Activated T-helper 9 cell treated with anti-CD3 and anti-CD28 coated beads, Interleukin-2, amount 50 U/mL, for 16 hours (primary cell): ENCODE measurements around the gene RPP38.

Experiments used
- DNase-seq: peaks from one replicate; pipeline ENCODE4 v3.0.0-alpha.2; 2020; ENCODE audit warnings: low read depth

Gene RPP38, protein sequence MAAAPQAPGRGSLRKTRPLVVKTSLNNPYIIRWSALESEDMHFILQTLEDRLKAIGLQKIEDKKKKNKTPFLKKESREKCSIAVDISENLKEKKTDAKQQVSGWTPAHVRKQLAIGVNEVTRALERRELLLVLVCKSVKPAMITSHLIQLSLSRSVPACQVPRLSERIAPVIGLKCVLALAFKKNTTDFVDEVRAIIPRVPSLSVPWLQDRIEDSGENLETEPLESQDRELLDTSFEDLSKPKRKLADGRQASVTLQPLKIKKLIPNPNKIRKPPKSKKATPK

DNA sequence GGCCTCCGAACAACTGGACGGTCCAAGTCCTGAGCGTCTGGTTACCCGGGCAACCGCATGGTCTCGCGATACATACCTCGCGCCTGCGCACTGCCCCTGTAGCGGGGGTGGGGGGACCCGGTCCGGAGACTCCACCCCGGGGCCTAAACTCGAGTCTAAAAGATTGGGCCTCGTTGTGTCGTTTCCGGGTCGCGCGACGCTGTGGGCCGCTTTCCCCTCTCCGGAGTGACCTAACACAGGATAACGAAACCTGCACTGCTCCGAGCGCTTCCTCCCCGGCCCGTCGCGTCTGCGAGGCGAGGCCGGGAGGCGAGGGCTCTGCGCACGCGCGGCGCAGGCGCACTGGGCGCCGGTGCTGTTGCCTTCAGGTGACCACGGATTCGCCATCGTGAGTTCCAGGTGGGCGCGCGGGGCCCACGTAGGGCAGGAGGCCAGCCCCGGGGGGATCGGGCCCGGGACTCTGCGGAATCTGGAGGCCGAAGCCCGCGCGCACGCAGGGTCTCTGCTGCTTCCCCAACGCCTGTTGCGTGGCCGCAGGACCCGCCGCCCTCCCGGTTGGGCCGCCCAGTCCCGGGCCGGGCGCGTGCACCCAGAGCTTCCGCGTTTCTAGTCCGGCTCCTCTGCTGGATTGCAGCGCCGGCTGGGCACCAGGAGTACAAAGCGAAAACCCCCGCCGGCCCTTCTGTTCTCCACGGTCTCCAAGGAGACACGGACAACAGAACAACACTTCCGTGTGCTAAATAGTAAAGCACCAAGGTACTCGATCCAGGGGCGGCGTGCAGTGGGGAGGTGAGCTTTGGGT is at the start of gene RPP38:
Gene RPP38, plus strand, starts transcription at position 345 of the 802 bp plus-strand sequence. CDS start 5,960 bp downstream, outside the sequence.
- peak; percentile 93 for DNase-seq

DNA sequence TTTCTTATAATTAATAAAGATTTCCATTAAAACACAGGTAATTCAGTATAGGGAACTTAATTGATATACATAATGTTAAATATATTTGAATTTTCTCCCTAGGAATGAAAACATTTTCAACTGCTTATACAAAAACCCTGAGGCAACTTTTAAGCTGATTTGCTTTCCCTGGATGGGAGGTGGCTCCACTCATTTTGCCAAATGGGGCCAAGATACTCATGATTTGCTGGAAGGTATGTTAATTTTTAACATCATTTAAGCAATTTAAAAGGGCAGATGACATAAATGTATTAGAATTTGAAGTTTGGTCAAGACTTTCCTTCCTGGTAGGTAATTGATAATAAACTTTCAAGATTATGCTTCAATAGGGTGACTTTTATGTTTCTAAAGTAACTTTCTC is 47.6 kb upstream of the RPP38 start:
- no peak for DNase-seq

DNA sequence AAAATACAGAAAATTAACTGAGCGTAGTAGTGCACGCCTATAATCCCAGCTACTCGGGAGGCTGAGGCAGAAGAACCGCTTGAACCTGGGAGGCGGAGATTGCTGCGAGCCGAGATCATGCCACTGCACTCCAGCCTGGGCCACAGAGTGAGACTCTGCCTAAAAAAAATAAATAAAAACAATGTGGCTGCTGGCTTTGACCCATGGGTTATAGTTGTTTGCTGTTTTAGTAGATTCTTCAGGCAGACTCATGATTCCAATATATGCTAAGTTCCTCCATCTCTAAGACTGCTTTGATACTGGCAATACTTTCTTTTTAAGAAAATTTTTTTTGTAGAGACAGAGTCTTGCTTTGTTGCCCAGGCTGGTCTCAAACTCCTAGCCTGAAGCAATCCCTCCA is 45.0 kb upstream of the RPP38 start:
- no peak for DNase-seq

DNA sequence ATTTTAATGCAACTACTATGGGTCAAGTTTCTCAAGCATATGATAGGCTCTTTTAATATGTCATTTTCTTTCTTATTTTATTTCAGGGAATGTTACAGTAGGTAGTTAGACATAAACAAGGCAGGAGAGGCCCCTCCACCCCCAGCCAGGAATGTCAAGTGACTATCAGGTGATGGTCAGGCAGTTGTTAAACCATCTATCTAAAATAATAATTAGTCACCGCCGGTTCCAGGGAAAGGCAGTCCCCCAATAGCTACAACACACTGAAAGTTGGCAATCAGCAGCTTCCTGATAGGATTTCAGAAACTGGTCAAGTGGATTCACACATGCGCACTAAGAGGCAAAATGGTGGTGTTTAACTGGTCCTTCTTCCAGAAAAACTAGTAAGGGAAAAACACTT is 44.1 kb upstream of the RPP38 start:
- DNase-seq = no peak

DNA sequence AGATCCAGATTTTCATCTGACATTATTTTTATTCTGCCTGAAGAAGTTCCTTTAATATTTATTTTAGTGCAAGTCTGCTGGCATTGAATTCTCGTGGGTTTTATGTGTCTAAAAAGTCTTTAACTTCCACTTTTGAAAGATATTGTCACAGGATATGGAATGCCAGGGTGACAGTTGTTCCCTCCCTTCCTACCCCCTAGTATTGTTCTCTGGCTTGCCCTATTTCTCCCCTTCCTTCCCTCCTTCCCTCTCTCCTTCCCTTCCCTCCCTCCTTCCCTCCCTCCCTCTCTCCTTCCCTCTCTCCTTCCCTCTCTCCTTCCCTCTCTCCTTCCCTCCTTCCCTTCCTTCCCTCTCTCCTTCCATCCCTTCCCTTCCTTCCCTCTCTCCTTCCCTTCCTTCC is 38.5 kb upstream of the RPP38 start:
- DNase-seq = no peak

DNA sequence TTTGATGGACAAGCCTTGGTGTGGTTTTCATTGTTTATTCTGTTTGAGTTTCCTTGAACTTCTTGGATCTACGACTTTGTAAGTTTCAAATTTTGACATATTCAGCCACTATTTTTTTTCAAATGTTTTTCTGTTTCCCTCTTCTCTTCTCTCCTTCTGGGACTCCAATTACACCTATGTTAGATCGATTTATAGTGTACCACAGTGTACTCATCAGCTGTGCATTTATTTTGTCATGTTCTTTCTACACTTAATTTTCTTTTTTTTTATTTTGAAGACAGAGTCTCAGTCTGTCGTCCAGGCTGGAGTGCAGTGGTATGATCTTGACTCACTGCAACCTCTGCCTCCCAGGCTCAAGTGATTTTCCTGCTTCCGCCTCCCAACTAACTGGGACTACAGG is 37.2 kb upstream of the RPP38 start:
- DNase-seq = no peak

DNA sequence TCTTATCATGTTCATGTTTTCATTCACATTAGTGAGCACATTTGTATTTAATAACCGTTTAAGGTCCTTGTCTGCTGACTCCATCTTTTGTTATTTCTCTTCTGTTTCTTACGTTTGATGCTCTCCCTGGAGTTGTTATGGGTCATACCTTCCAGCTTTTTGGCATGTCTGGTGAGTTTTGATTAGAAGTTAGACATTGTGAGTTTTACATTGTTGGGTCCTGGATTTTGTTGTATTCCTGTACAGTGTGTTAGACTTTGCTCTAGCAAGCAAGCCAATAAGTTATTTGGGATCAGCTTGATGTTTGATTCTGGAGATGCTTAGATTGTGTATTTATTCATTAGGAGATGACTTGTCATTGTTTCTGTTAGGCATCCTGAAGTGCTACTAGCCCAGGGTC is 36.5 kb upstream of the RPP38 start:
- no peak for DNase-seq

DNA sequence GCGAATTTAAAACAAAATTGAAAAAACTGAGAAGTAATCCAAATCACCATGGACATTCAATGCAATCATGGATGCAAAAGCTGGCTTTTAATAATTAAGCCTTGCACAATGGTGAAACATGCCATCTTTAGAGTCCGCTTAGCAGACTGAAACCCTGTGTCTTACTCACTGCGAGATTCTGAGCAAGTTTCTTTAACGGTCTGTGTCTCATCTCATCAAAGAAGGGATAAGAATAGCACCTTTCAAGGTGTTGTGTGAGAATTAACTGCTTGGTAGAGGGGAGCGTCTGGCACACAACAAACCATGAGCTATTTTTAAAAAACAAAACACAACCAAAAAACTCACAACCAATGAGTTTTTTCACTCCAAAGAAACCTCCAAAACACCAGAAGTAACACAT is 30.0 kb upstream of the RPP38 start:
- no peak for DNase-seq

DNA sequence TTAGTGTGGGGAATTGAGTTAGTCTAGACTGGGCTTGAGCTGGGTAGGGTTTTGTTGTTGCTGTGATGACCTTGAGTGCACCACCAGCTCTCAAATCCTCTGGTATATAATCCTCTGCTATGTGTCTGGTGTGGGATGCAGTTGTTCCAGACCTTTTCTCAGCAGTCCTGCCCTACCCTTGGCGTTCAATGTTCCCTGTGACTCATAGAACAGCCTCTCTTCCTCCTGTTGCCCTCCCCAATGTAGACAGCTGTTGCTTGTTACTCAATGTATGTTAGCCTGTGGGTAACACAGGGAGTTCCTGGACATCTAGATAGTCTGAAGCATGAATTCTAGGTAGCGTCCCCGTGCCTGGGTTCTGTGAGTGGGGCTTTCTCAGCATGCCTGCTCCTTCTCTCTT is 28.4 kb upstream of the RPP38 start:
- no peak for DNase-seq

DNA sequence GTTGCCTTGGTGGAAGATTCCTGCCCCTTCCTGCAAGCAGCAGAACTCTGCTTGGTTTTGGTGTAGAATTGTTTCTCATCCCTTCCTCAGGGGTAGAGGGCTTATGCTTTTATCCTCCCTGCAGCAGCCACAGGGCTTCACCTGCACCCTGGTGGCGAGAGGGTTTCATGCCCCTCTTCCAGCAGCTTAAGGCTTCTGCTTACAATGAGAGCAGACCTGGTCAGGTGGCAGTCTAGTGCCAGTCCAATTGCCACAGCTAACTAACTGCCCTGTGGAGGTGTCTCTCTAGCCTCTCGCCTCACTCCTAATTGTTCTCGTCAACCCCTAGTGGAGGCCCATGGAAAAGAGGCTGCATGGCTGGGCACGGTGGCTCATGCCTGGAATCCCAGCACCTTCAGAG is 27.9 kb upstream of the RPP38 start:
- no peak for DNase-seq

DNA sequence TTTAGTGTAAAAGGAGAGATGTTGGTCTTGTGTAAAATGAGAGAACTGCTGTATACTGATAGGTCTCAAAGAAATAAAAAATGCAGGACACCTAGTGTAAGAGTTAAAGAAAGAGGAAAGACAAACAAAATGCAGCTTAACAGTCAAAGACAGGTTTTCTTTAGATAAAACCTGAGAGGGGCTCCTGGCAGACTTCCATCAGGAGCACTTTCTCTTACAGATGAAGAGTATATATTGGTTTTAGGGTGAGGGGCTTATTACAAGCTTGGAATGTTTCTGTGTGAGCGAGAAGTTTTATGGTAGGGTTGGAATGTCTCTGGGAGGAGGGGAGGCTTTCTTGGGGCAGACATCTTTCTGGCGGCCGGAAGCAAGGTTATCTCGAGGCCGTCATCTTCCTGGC is 24.8 kb upstream of the RPP38 start:
- DNase-seq = no peak

DNA sequence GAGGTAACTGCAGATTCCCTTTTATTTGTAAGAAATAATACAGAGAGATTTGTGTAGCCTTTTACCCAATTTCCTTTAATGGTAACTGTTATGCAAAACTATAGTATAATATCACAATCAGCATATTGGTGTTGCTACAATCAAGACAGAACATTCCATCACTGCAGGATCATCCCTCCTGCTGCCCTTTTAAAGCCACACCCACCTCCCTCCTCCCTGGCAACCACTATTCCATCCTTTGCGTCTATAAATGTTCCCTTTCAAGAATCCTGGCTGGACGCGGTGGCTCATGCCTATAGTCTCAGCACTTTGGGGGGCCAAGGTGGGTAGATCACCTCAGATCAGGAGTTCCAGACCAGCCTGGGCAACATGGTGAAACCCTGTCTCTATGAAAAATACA is 21.7 kb upstream of the RPP38 start:
- DNase-seq = no peak

DNA sequence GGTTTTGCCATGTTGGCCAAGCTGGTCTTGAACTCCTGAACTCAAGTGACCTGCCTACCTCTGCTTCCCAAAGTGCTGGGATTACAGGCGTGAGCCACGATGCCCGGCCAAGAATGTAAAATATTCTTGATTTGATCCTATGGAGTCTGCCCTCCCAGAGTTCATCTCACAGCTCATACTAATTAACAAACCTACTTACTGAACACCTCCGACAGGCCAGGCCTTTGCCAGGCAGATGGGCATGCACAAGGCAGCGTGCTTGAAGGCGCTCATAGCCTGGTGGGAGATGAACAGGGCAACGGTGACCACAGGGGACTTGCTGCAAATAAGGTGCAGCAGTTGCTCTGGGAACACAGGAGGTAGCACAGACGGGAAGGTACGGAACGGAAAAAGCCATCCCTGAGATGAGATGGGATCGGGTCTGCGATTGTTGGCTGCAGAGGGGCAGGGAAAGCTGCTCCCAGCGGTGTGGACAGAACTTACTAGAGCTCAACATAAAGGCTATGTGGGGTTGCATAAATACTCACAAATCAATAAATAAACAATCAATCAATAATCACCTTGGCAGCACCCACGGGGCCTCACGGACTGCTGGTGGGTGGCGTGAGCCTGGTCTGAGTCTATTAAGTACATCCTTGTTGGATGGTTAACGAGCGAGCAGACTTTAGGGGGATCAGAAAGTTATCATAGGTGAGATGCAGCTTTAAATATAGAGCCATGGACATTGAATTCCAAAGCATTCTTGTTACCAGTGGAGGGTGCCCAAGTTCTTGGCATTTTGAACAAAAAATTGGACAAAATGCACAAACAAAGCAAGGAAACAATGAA is 13.3 kb upstream of the RPP38 start:
- DNase-seq = no peak

DNA sequence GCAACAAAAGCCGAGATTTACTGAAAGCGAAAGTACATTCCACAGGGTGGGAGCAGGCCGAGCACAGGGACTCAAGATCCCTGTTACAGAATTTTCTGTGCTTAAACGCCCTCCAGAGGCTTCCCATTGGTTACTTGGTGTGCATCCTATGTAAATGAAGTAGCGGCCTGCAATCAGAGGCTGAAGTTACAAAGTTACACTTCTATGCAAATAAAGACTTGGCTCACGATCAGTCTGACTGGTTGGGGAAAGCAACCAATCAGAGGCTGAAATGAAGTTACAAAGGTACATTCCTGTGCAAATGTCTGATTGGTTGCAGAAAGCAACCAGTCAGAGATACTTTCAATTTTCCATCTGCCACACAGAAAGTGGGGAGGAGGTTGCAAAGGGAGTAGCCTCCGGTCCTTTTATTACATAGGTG is 12.6 kb upstream of the RPP38 start:
- DNase-seq = no peak

DNA sequence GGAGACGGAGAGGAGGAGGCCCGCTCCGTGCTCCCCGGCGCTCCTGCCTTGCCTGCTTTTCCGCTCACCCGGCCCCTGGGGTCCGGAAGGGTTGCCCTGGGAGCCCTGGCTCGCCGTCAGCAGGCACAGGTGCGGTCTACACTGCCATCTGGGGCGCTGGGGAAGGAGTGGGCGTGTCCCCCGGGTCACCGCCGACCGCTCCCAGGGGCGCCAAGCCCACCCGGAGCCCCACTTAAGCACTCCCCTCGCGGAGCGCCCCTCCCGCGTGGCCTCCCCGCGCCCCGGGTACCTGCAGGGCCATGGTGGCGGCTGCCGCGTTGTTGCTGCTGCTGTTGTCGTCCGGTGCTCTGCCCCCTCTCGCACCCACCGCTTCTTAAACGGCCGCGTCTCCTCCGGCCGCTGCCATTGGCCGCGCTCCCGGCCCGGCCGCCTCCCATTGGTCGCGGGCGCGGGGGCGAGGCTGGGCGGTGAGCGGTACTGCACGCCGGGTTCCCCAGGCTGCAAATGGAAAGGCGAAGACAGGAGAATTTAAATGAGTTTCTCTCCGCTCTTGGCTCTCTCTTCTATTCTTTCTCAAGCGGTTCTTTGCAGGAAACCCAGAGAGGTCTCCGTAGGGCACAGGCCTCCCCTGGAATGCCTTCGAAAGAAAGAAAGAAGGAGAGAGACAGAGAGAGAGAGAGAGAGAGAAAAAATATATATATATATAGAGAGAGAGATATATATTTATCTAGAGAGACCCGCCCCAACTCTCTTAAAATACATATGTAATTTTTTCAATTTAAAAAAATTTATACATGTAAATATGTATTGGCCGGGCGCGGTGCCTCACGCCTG is 8.5 kb upstream of the RPP38 start, which contains the start of gene ACBD7:
Gene ACBD7, minus strand, starts transcription at position 349 of the 834 bp plus-strand sequence. Its CDS starts 48 bp downstream, at position 301.
- peak; percentile 71 for DNase-seq

DNA sequence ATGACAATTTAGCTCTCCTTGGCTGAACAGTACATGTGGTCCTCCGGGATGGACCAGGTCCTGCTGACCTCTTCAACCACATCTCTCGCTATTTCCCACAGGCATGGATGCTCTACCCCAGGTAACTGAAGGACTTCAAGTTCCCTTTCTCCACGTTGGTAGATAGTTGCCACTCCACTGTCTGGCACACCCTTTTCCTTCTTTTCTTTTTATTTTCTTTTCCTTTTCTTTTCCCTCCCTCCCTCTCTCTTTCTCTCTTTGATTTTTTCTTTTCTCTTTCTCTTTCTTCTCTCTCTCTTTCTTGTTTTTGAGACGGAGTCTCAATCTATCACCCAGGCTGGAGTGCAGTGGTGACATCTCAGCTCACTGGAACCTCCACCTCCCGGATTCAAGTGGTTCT is 5.7 kb upstream of the RPP38 start:
- no peak for DNase-seq

DNA sequence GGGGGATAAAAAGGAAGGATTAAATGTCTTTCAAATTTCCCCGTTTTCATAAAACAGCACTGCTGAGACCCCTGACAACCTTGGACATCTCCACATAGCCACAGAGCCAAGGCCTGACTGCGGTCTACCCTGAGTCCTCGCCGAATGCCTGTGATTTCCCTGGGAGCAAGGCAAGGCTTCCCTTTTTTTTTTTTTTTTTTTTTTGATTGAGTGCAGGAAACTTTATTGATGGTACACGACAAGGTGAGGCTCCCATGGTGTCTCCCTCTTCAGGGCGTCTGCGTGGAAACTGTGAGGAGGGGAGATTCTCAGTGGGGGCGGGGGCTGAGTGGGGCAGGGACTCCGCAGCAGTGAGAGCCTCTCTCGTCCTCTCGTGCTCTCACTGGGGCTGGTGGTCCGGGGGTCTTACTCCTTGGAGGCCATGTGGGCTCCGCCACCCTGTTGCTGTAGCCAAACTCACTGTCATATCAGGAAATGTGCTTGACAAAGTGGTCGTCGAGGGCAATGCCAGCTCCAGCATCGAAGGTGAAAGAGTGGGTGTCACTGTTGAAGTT is 4.2 kb upstream of the RPP38 start:
- no peak for DNase-seq

DNA sequence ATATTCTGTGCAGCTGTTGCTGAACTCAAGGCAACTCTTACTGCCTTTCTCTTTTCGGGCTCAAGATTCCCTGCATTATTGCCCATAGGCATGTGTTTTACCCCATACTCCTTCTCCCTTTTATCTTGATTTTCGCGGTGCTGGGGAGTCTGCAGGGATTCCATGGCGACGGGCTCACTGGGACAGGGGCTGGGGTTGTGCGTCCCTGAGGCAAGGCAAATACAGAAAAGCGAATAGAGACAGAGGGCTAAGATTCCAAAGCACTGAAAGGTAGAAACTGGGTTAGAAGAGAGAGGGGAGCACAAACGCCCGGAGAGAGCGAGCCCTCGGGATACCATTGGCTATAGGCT is 519 bp upstream of the RPP38 start:
- no peak for DNase-seq

DNA sequence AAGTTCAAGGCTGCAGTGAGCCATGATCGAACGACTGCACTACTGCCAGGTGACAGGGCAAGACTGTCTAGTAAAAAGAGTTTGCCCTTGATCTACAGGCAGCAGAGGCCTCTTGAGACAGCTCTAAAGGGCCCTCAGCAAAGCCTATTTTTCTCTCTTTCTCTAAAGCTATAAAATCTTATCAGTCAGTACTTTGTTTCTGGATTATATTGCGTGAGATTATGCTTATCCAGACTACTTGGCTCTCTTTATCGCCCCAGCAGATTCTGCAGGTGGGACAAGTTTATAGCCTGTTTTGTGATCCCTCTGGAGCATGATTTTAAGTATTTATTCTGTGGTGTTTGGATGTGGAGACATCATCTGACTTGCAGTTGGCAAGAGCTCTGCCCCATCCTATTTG is 2.7 kb downstream of the RPP38 start:
- no peak for DNase-seq

DNA sequence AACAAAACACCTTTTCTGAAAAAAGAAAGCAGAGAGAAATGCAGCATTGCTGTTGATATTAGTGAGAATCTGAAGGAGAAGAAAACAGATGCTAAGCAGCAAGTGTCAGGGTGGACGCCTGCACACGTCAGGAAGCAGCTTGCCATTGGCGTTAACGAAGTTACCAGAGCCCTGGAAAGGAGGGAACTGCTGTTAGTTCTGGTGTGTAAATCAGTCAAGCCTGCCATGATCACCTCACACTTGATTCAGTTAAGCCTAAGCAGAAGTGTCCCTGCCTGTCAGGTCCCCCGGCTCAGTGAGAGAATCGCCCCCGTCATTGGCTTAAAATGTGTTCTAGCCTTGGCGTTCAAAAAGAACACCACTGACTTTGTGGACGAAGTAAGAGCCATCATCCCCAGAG is 6.4 kb downstream of the RPP38 start:
- no peak for DNase-seq

DNA sequence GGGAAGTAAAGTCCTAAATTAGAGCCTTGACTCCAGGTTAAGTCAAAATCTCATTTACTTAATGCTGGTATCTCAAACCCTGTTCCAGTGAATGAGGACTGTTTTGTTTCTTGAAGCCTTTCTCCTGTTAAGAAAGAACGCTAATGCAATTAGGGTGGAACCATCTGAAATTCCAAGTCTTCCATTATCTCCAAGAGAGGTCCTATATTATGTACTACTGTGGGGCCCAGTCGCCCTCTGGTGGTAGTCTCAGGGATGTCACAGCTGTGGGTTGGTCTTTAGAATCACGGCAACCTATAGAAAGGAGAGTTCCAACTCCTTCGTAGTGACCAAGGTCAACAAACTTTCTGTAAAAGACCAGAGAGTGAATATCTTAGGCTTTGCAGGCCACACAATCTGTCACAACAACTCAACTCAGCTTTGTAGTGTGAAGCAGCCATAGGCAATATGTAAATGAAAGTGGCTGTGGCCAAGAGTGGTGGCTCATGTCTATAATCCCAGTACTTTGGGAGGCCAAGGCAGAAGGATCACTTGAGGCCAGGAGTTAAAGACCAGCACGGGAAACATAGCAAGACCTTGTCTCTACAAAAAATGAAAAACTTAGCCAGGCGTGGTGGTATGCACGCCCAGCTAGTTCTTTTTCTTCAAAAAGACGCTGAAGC is 9.3 kb downstream of the RPP38 start:
- peak; percentile 56 for DNase-seq
